Nephron progenitor cell (in vitro differentiated cells): ENCODE measurements around the gene ELAVL3.
"Not testable (repeated sequence)": the region's sequence is repeated elsewhere in the genome, so short reads cannot be mapped to it uniquely, and the experiment has no call there.

ENCODE experiments used
- DNase-seq: peaks from one replicate; pipeline ENCODE4 v3.0.0; 2021
- H3K27ac Mint-ChIP-seq: 2 replicates; pipeline ENCODE4 v1.8.0; 2021; ENCODE audit warnings: mild to moderate bottlenecking, moderate library complexity, mixed read lengths
- H3K27me3 Mint-ChIP-seq: 2 replicates; pipeline ENCODE4 v1.8.0; 2021; ENCODE audit warnings: mild to moderate bottlenecking, low read depth, mixed read lengths; ENCODE audit not compliant: poor library complexity
- H3K36me3 Mint-ChIP-seq: 2 replicates; pipeline ENCODE4 v1.8.0; 2021; ENCODE audit warnings: low read depth, mixed read lengths
- H3K4me1 Mint-ChIP-seq: 2 replicates; pipeline ENCODE4 v1.8.0; 2021; ENCODE audit warnings: mixed read lengths
- H3K4me3 Mint-ChIP-seq: 2 replicates; pipeline ENCODE4 v1.8.0; 2021; ENCODE audit warnings: mild to moderate bottlenecking, moderate library complexity, mixed read lengths
- H3K9me3 Mint-ChIP-seq: 2 replicates; pipeline ENCODE4 v1.8.0; 2021; ENCODE audit warnings: mild to moderate bottlenecking, moderate library complexity, mixed read lengths
- CTCF ChIP-seq: fragments of 200-600 bp; sonication (generic); IDR thresholded peaks from 2 replicates; pipeline ENCODE4 v1.5.0; 2021; ENCODE audit warnings: antibody characterized with exemption

Gene ELAVL3

GRCh38 chr19:11458236-11458900 is 22.5 kb downstream of the ELAVL3 start:
- Mint-ChIP-seq H3K36me3 (no peaks in the 10 kb centered on the region), H3K27me3 (peaks cover 16% of the 10 kb centered on the region), H3K27ac (no peak overlapping the region), H3K9me3 (no peaks in the 10 kb centered on the region), H3K4me1 (peaks cover 13% of the 10 kb centered on the region), H3K4me3 (no peak overlapping the region)
- no peak for DNase-seq
- TF ChIP-seq CTCF: no peak

- Mint-ChIP-seq H3K27me3 (peaks cover 16% of the 10 kb centered on the region), H3K4me3 (no peak overlapping the region), H3K4me1 (peaks cover 18% of the 10 kb centered on the region), H3K36me3 (no peaks in the 10 kb centered on the region), H3K9me3 (no peaks in the 10 kb centered on the region), H3K27ac (no peak overlapping the region)
- TF ChIP-seq CTCF: no peak
- no peak for DNase-seq
Observed at GRCh38 chr19:11457831-11458230, 23.0 kb downstream of the ELAVL3 start.

GRCh38 chr19:11457115-11457514 is 23.7 kb downstream of the ELAVL3 start:
- Mint-ChIP-seq H3K27ac (no peak overlapping the region), H3K4me3 (no peak overlapping the region), H3K4me1 (peaks cover 26% of the 10 kb centered on the region), H3K36me3 (no peaks in the 10 kb centered on the region), H3K9me3 (no peaks in the 10 kb centered on the region), H3K27me3 (peaks cover 16% of the 10 kb centered on the region)
- TF ChIP-seq CTCF: no peak
- peak; percentile 56 for DNase-seq

- no peak overlapping the region for H3K4me3 Mint-ChIP-seq
- H3K27ac Mint-ChIP-seq: no peak overlapping the region
Observed at GRCh38 chr19:11456659-11457058, 24.2 kb downstream of the ELAVL3 start.

GRCh38 chr19:11455233-11455554 is 25.7 kb downstream of the ELAVL3 start:
- not testable (repeated sequence) for DNase-seq, H3K27me3 Mint-ChIP-seq, H3K9me3 Mint-ChIP-seq, H3K36me3 Mint-ChIP-seq, H3K27ac Mint-ChIP-seq
- H3K4me1 Mint-ChIP-seq: peaks cover 36% of the 10 kb centered on the region
- peak overlapping the region; percentile 8 for H3K4me3 Mint-ChIP-seq

More at GRCh38 chr19:11456659-11457058, 24.2 kb downstream of the ELAVL3 start:
- TF ChIP-seq CTCF: no peak
- H3K9me3 Mint-ChIP-seq: no peaks in the 10 kb centered on the region
- H3K4me1 Mint-ChIP-seq: peaks cover 30% of the 10 kb centered on the region
- DNase-seq: no peak
- no peaks in the 10 kb centered on the region for H3K36me3 Mint-ChIP-seq
- peaks cover 14% of the 10 kb centered on the region for H3K27me3 Mint-ChIP-seq

GRCh38 chr19:11453468-11454341 is 27.1 kb downstream of the ELAVL3 start:
- no peak for DNase-seq
- Mint-ChIP-seq H3K4me3 (peak overlapping the region; percentile 51), H3K27me3 (no peaks in the 10 kb centered on the region), H3K27ac (no peak overlapping the region), H3K4me1 (peaks cover 36% of the 10 kb centered on the region), H3K9me3 (no peaks in the 10 kb centered on the region), H3K36me3 (peaks cover 6% of the 10 kb centered on the region)
- peak; percentile 47 for TF ChIP-seq CTCF
